Skin of body (tissue), 2 donors: ENCODE measurements around the gene LEPR. TPM values are rescaled to one million over a fixed set of nuclear protein-coding genes. Genes with fewer than 3 reads are reported as not detected.

Experiments
- small RNA-seq: library from RNA; depleted of rRNA; stranded (forward); fragments of <200 nt; gene quantifications from one replicate; pipeline ENCODE3, GENCODE V24; 2014; ENCODE audit warnings: low replicate concordance
- total RNA-seq: library from RNA; depleted of rRNA; stranded (reverse); fragments of >200 nt; gene quantifications from one replicate; pipeline ENCODE4 v1.2.3, GENCODE V29; 2014

Gene LEPR
- total RNA-seq, 1 donor from 2014 or later = 17.6 TPM

Small RNAs within 50 kb of the gene (small RNA-seq; reads per million reads assigned to genes)
- gene RNU2-15P = not detected

Other genes with a start within 250 kb of the LEPR start
- gene DNAJC6, start 111.1 kb upstream of the LEPR start, total RNA-seq = 7.7 TPM
- gene LEPROT, start within 50 bp of the LEPR start, total RNA-seq = 45.6 TPM